ENCODE results near the gene SIGLEC5.
A peak's percentile ranks its signal among the peaks of the same experiment; 100 is the strongest.
"Not testable (repeated sequence)": the region's sequence is repeated elsewhere in the genome, so short reads cannot be mapped to it uniquely, and the experiment has no call there.

SIGLEC5 gene

GRCh38 chr19:51630315-51630714, at the start of gene SIGLEC5:
Gene SIGLEC5 (minus strand): TSS chr19:51630401. CDS start chr19:51630335, 66 bp downstream.
- not testable (repeated sequence) for DNase-seq (ENCODE audit: low read depth)

GRCh38 chr19:51676566-51677083, 46.4 kb upstream of the SIGLEC5 start:
- no peak for DNase-seq (ENCODE audit: low read depth)

- not testable (repeated sequence) for DNase-seq (ENCODE audit: low read depth)
These were observed 45.8 kb upstream of the SIGLEC5 start for GRCh38 chr19:51675911-51676565.

GRCh38 chr19:51668216-51668615, 38.0 kb upstream of the SIGLEC5 start:
- no peak for DNase-seq (ENCODE audit: low read depth)

GRCh38 chr19:51664997-51665396, 34.8 kb upstream of the SIGLEC5 start:
- no peak for DNase-seq (ENCODE audit: low read depth)

GRCh38 chr19:51664131-51664530, 33.9 kb upstream of the SIGLEC5 start:
- DNase-seq (ENCODE audit: low read depth), result no peak

GRCh38 chr19:51663650-51664049, 33.4 kb upstream of the SIGLEC5 start:
- DNase-seq (ENCODE audit: low read depth), result no peak

GRCh38 chr19:51660975-51661600, 30.9 kb upstream of the SIGLEC5 start:
- DNase-seq (ENCODE audit: low read depth), result peak; percentile 53

GRCh38 chr19:51654783-51655182, 24.6 kb upstream of the SIGLEC5 start:
- no peak for DNase-seq (ENCODE audit: low read depth)

- no peak for DNase-seq (ENCODE audit: low read depth)
These were observed 23.0 kb upstream of the SIGLEC5 start for GRCh38 chr19:51653162-51653561.

GRCh38 chr19:51652266-51652665, 22.1 kb upstream of the SIGLEC5 start:
- DNase-seq (ENCODE audit: low read depth), result no peak

GRCh38 chr19:51651216-51651846, 21.1 kb upstream of the SIGLEC5 start:
- DNase-seq (ENCODE audit: low read depth), result no peak

GRCh38 chr19:51647318-51647717, 17.1 kb upstream of the SIGLEC5 start:
- DNase-seq (ENCODE audit: low read depth), result no peak

GRCh38 chr19:51646730-51647129, 16.5 kb upstream of the SIGLEC5 start, which contains the start of gene SIGLEC14:
Gene SIGLEC14 (minus strand): TSS chr19:51646825. CDS start chr19:51646759, 66 bp downstream.
- DNase-seq (ENCODE audit: low read depth), result not testable (repeated sequence)

- no peak for DNase-seq (ENCODE audit: low read depth)
These were observed 14.6 kb upstream of the SIGLEC5 start for GRCh38 chr19:51644636-51645271.

GRCh38 chr19:51641648-51642047, 11.4 kb upstream of the SIGLEC5 start:
- no peak for DNase-seq (ENCODE audit: low read depth)

- no peak for DNase-seq (ENCODE audit: low read depth)
These were observed 10.2 kb upstream of the SIGLEC5 start for GRCh38 chr19:51640386-51640785.

- no peak for DNase-seq (ENCODE audit: low read depth)
These were observed 9.7 kb upstream of the SIGLEC5 start for GRCh38 chr19:51639916-51640315.

- DNase-seq (ENCODE audit: low read depth), result no peak
These were observed 7.3 kb upstream of the SIGLEC5 start for GRCh38 chr19:51637362-51637978.

GRCh38 chr19:51632126-51632525, 1.9 kb upstream of the SIGLEC5 start:
- DNase-seq (ENCODE audit: low read depth), result no peak

- no peak for DNase-seq (ENCODE audit: low read depth)
These were observed 1.9 kb downstream of the SIGLEC5 start for GRCh38 chr19:51628153-51628939.

Measured in activated T-cell treated with anti-CD3 and anti-CD28 coated beads for 48 hours (primary cell).